Esophagus squamous epithelium (tissue), 4 donors: Measurements from ENCODE around the gene PTPRM.

ENCODE experiments used
- CTCF ChIP-seq, 6 experiments: fragments of 450-650 bp in 4 of 6; fragments of 200-600 bp in 2 of 6; sonication (generic) in 2 of 6; IDR thresholded peaks; one replicate each; pipeline ENCODE4 v1.5.1; 2016 to 2019; ENCODE audit warnings: antibody characterized with exemption in 6 of 6, mild to moderate bottlenecking in 4 of 6, moderate library complexity in 4 of 6
- POLR2A ChIP-seq, 4 donors: fragments of 450-650 bp; IDR thresholded peaks; one replicate each; pipeline ENCODE4 v1.6.1; 2017; ENCODE audit warnings: antibody characterized with exemption in 4 of 4, mild to moderate bottlenecking in 4 of 4, moderate library complexity in 3 of 4

GRCh38 chr18:8326763-8327394 lies 759.8 kb downstream of the PTPRM start:
- TF ChIP-seq POLR2A (IDR thresholded peaks at IDR 0.05) (no peak), CTCF (IDR thresholded peaks at IDR 0.05) (no peak)
